ENCODE measurements around the gene FAM53B. TPM values are rescaled to one million over a fixed set of nuclear protein-coding genes. Genes with fewer than 3 reads are reported as not detected.

Gene FAM53B
- total RNA-seq, 1 donor from 2014 or later: 9.2 TPM

DNA sequence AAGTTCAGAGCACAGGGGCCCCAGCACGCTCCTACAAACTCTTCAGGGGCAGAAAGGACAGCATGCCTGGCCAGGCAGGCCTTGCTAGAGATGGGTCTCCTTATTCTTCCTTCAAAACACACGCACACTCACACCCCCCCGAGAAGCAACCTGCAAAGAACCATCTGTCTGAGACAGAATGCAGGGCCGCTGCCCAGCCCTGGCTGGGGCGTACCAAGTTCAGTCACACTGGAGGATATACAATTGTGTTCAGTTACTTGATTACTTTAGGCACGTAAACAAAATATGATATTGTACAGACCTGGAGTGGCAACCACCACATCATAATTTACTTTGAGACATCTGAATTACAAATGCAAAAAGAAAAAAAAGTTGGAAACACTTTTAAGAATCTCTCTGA lies 5.7 kb downstream of the FAM53B start:
- H3K4me3 ChIP-seq (ENCODE audit: low read depth, low read length): no peak overlapping the region
- DNase-seq (ENCODE audit: low read depth): no peak
- TF ChIP-seq, protein P1, sequence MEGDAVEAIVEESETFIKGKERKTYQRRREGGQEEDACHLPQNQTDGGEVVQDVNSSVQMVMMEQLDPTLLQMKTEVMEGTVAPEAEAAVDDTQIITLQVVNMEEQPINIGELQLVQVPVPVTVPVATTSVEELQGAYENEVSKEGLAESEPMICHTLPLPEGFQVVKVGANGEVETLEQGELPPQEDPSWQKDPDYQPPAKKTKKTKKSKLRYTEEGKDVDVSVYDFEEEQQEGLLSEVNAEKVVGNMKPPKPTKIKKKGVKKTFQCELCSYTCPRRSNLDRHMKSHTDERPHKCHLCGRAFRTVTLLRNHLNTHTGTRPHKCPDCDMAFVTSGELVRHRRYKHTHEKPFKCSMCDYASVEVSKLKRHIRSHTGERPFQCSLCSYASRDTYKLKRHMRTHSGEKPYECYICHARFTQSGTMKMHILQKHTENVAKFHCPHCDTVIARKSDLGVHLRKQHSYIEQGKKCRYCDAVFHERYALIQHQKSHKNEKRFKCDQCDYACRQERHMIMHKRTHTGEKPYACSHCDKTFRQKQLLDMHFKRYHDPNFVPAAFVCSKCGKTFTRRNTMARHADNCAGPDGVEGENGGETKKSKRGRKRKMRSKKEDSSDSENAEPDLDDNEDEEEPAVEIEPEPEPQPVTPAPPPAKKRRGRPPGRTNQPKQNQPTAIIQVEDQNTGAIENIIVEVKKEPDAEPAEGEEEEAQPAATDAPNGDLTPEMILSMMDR (conservative IDR thresholded peaks at IDR 0.05; ENCODE audit: low read depth, low read length): no peak

DNA sequence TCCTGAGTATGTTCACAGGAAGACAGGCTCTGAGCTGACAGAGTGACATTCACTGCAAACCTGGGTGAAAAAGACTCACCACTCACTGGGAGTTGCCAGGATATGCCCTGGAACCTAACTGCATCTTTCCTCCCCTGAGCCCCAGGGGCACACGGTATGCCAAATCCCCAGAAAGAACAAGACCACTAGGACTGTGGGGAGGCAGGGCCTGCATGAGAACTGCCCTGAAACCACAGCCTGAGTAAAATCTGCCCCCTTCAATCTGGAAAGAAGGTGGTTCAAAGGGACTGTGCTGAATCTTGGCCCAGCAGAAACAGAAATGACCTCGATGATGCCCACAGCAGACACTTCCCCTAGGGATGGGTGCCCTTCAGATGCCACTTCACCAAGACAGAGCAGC lies 6.5 kb downstream of the FAM53B start:
- no peak for DNase-seq (ENCODE audit: low read depth)
- no peak overlapping the region for H3K4me3 ChIP-seq (ENCODE audit: low read depth, low read length)
- TF ChIP-seq, protein P1 (conservative IDR thresholded peaks at IDR 0.05; ENCODE audit: low read depth, low read length): no peak

DNA sequence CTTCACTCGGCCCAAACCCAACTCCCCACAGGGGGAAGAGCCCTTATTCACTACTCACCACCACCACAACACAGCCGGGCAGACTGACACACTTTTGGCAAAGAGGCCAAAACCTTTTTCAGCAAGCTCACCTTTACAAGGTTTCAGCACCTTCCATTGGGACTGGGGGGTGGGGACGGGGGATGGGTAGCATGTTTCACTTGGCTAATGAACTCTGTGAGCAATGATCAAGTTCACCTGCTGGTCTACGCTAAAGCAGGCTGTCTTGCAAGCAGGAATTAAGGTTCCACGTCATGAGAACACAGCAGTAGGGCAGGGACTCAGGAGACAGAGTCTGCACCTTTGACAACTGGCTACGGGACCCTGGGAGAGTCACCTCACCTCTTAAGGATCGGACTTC lies 7.0 kb downstream of the FAM53B start:
- no peak for DNase-seq (ENCODE audit: low read depth)
- peak overlapping the region; percentile 20 for H3K4me3 ChIP-seq (ENCODE audit: low read depth, low read length)
- TF ChIP-seq, protein P1 (conservative IDR thresholded peaks at IDR 0.05; ENCODE audit: low read depth, low read length): no peak

DNA sequence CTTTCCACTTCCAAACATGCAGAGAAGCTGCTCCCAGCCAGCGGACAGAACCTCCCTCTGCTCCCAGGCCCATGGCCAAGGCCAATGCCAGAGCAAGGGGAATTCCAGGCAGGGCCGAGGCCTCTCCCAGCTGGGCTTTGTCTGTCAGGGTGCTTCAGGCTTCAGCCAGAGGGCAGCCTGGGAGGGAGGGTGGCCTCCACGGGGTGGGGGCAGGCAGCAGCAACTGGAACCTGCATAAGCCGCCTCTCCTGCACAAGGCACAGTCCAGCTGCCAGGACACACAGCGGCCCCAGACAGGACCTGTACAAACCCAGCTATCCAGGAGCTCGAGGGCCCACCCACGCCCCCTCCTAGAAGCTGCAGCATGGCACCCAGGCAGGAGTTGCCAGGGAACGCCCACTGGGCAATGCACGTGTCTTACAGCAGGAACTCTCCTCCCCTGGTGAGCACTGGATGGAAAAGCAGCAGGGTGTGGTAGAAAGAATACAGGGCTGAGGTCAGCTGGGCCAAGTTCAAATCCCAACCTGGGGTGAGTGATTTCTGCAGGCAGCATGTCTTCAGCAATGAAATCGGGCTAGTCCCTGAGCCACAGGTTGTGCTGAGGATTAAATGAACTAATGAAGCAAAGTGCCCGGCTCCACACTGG lies 7.6 kb downstream of the FAM53B start:
- TF ChIP-seq, protein P1 (conservative IDR thresholded peaks at IDR 0.05; ENCODE audit: low read depth, low read length): peak; percentile 10
- peak overlapping the region; percentile 20 for H3K4me3 ChIP-seq (ENCODE audit: low read depth, low read length)
- DNase-seq (ENCODE audit: low read depth): no peak

DNA sequence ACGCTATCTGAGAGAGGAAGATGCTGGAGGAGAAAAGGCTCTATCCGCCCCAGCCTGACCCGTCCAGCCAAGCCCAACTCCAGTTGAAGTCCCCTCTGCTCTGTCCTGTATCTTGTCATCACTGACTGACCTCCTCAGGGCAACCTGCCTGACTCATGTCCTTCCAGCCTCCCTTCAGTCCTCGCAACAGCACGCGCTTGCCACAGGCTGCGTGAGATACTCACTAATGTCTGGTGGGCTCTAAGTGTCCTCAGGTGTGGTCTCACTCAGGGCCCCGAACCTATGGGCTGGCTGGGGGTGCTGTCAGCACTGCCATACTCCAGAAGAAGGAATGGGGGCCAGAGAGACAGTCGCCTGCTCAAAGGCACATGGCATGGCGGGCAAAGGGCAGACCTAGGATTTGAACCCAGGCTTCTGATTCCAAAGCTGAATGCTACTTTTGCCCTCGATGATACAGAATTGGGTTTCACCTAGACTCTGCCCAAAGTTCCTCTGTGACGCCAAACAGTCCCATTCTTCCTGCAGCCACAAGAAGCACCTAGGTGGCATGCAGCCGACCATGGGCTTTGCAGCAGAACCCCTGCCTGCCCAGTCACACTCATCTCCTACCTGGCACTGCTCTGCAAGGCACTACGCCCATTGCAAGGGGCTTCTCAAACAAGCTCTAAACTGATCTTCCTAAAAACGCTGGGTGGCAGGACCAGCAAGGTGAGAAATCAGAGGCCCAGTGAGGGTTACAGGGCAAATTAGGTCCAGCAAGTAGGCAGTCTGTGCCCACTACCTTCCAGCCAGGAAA lies 8.5 kb downstream of the FAM53B start:
- H3K4me3 ChIP-seq (ENCODE audit: low read depth, low read length): peak overlapping the region; percentile 20
- no peak for DNase-seq (ENCODE audit: low read depth)
- TF ChIP-seq, protein P1 (conservative IDR thresholded peaks at IDR 0.05; ENCODE audit: low read depth, low read length): no peak

DNA sequence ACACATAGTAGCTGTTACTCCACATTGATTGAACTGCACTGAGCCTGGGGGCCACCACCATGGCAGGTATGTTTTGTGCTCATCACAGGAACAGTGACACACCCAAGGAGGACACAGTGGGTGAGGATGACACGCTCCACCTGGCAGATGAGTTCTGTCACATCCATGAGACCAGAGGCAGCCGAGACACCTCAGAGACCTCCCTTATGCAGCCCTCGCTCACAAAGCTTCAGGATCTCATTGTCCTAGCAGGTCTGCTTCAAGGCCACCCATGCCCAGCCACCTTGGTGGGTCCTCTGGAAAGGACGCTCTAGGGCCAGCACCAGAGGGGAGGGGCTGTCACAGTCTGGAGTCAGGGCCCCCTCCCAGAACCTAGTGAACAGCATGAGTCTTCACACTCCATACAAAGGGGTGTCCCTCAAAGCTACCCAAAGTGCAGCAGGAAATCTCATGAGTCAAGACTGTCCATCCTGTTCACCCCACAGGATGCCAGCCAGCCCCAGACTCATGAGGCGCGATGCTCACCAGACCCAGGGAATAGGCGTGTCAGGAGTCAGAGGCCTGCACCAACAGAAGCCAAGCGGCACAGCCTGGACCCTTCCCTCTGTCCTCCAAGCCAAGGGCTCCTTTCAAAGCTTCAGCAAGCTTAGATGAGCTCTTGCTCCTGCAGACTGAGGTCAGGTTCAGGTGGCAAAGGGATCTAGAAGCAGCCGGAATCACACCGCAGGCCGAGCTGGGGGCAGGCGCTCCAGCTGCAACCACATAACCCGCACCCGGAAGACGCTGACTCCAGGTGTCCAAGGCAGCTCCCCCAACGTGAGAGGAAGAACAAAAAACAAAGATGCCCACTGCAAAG lies 9.6 kb downstream of the FAM53B start:
- TF ChIP-seq, protein P1 (conservative IDR thresholded peaks at IDR 0.05; ENCODE audit: low read depth, low read length): no peak
- no peak for DNase-seq (ENCODE audit: low read depth)
- no peak overlapping the region for H3K4me3 ChIP-seq (ENCODE audit: low read depth, low read length)
